SU-DHL-6 (cell line): ENCODE measurements around the gene KASH5.

Experiments used
- CTCF ChIP-seq: fragments of 200-600 bp; sonication (generic); IDR thresholded peaks from one replicate; pipeline ENCODE4 v1.5.1; 2017; ENCODE audit warnings: antibody characterized with exemption, mild to moderate bottlenecking, low read length, moderate library complexity; ENCODE audit not compliant: insufficient read depth, poor library complexity, severe bottlenecking
- EZH2phosphoT487 ChIP-seq: fragments of 200-600 bp; sonication (generic), shearing (Covaris generic); conservative IDR thresholded peaks from 2 replicates; pipeline ENCODE4 v1.6.1; 2018; ENCODE audit warnings: mild to moderate bottlenecking, antibody characterized with exemption, low read length, moderate library complexity, mixed read lengths

DNA sequence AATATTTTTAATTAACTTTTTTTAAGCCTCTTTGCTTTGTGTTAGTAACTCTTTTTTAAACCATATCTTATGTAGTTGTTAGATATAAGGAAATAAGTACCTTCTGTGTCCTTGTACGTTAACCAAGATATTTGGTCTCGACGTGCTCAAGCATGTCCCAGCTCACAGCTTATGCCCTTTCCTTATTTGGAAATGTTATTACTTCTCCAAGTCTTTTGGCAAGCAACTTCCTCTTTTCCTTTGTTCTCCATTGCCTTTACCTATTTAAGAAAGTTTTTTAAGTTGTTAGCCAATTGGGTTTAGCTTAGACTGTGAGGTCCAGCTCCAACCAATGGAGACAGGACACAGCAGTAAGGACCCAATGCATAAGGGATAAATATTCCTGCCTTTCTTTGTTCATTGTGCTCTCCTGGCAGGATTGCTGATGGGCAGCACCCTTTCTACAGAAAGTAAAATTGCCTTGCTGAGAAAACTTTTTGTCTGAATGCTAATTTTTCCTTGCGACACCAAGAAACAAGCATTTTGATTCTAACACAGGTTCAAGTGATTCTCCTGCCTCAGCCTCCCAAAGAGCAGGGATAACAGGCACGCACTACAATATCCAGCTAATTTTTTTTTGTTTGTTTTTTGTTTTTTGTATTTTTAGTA is 19.2 kb upstream of the KASH5 start:
- TF ChIP-seq CTCF (no peak), EZH2phosphoT487 (no peak)
